GM19455 (cell line): ENCODE measurements around the gene NCOA1.

Experiments used
- ATAC-seq: cut with Tn5 transposase; IDR thresholded peaks from one replicate; pipeline ENCODE4 v1.9.1; 2021; ENCODE audit not compliant: unreplicated experiment

Gene NCOA1

GRCh38 chr2:24621779-24622538, 130.9 kb downstream of the NCOA1 start:
- ATAC-seq, result no peak

GRCh38 chr2:24623535-24623934, 132.5 kb downstream of the NCOA1 start:
- ATAC-seq, result no peak

GRCh38 chr2:24625728-24626127, 134.7 kb downstream of the NCOA1 start:
- ATAC-seq, result no peak

GRCh38 chr2:24626131-24626530, 135.1 kb downstream of the NCOA1 start:
- ATAC-seq, result no peak

GRCh38 chr2:24628746-24629145, 137.7 kb downstream of the NCOA1 start:
- no peak for ATAC-seq

GRCh38 chr2:24632172-24632571, 141.1 kb downstream of the NCOA1 start:
- ATAC-seq, result no peak

GRCh38 chr2:24635181-24635580, 144.1 kb downstream of the NCOA1 start:
- ATAC-seq, result no peak

- ATAC-seq, result no peak
Measured at GRCh38 chr2:24638568-24638967, 147.5 kb downstream of the NCOA1 start.

- no peak for ATAC-seq
Measured at GRCh38 chr2:24642351-24642750, 151.3 kb downstream of the NCOA1 start.

- no peak for ATAC-seq
Measured at GRCh38 chr2:24643051-24643450, 152.0 kb downstream of the NCOA1 start.

GRCh38 chr2:24644032-24644431, 153.0 kb downstream of the NCOA1 start:
- no peak for ATAC-seq

- no peak for ATAC-seq
Measured at GRCh38 chr2:24650997-24651642, 160.1 kb downstream of the NCOA1 start.

- ATAC-seq, result no peak
Measured at GRCh38 chr2:24651643-24652003, 160.6 kb downstream of the NCOA1 start.

- no peak for ATAC-seq
Measured at GRCh38 chr2:24652265-24653182, 161.5 kb downstream of the NCOA1 start.

GRCh38 chr2:24657818-24658217, 166.8 kb downstream of the NCOA1 start:
- ATAC-seq, result no peak

GRCh38 chr2:24658531-24659202, 167.6 kb downstream of the NCOA1 start:
- no peak for ATAC-seq

GRCh38 chr2:24659862-24660261, 168.8 kb downstream of the NCOA1 start:
- no peak for ATAC-seq

- ATAC-seq, result no peak
Measured at GRCh38 chr2:24667542-24667941, 176.5 kb downstream of the NCOA1 start.

- ATAC-seq, result no peak
Measured at GRCh38 chr2:24671230-24671629, 180.2 kb downstream of the NCOA1 start.

GRCh38 chr2:24672589-24672988, 181.5 kb downstream of the NCOA1 start:
- no peak for ATAC-seq

- ATAC-seq, result no peak
Measured at GRCh38 chr2:24675338-24675737, 184.3 kb downstream of the NCOA1 start.
